Lung (tissue), 12 donors: Measurements from ENCODE around the gene MZB1. TPM values are rescaled to one million over a fixed set of nuclear protein-coding genes. Genes with fewer than 3 reads are reported as not detected.

ENCODE experiments used
- ATAC-seq: fragments of 200-7000 bp; cut with Tn5 transposase; one replicate; pipeline ENCODE4 v1.9.1; 2020; ENCODE audit warnings: moderate number of reproducible peaks; ENCODE audit not compliant: insufficient read depth, low FRiP score
- DNase-seq, 3 donors: peaks; one replicate each; pipeline ENCODE4 v3.0.0-alpha.2; 2013 to 2017
- H3K27ac ChIP-seq, 2 donors: one replicate each; pipeline ENCODE4 v1.5.1; 2013; ENCODE audit warnings: mild to moderate bottlenecking in 2 of 2, moderate library complexity in 2 of 2, control low read depth in 1 of 2, inconsistent platforms in 1 of 2, low read depth in 1 of 2, low read length in 1 of 2
- H3K27me3 ChIP-seq, 3 donors: one replicate each; pipeline ENCODE4 v1.5.1; 2013; ENCODE audit warnings: low read length in 2 of 3; ENCODE audit not compliant: control insufficient read depth in 3 of 3, insufficient read depth in 3 of 3
- H3K36me3 ChIP-seq, 4 donors: one replicate each; pipeline ENCODE4 v1.5.1; 2013; ENCODE audit warnings: low read length in 4 of 4, mild to moderate bottlenecking in 1 of 4, moderate library complexity in 1 of 4; ENCODE audit not compliant: control insufficient read depth in 4 of 4, insufficient read depth in 4 of 4
- H3K4me1 ChIP-seq, 5 donors: one replicate each; pipeline ENCODE4 v1.5.1; 2013; ENCODE audit warnings: low read length in 5 of 5, mild to moderate bottlenecking in 2 of 5, moderate library complexity in 1 of 5; ENCODE audit not compliant: control insufficient read depth in 5 of 5, insufficient read depth in 5 of 5
- H3K4me3 ChIP-seq: one replicate; pipeline ENCODE4 v1.5.1; 2013; ENCODE audit warnings: mild to moderate bottlenecking, control low read depth, moderate library complexity
- H3K9ac ChIP-seq, 2 donors: one replicate each; pipeline ENCODE4 v1.5.1; 2013; ENCODE audit warnings: low read length in 2 of 2, control low read depth in 1 of 2; ENCODE audit not compliant: insufficient read depth in 1 of 2
- H3K9me3 ChIP-seq, 4 donors: one replicate each; pipeline ENCODE4 v1.5.1; 2013; ENCODE audit warnings: low read length in 3 of 4, mild to moderate bottlenecking in 1 of 4, moderate library complexity in 1 of 4; ENCODE audit not compliant: control insufficient read depth in 4 of 4, insufficient read depth in 3 of 4
- WGBS, 2 donors: extraction: QIAGEN DNeasy Blood & Tissue Kit; methylation state at CpG; one replicate each; pipeline ENCODE4 v1.1.7; 2013; 5-methylcytosine and 5-hydroxymethylcytosine counted together
- polyA plus RNA-seq, 2 donors: library from polyadenylated mRNA; stranded (reverse); fragments of 200-250 nt; gene quantifications; one replicate each; pipeline ENCODE4 v1.2.1, GENCODE V29; 2013
- total RNA-seq, 2 donors: library from RNA; depleted of rRNA in 1 of 2; stranded (reverse); fragments of >200 nt in 1 of 2; gene quantifications; one replicate each; pipeline ENCODE4 v1.2.1, GENCODE V29; 2014 to 2021
- TF ChIP-seq, protein P1 (sequence below): IDR thresholded peaks from 2 replicates; pipeline ENCODE4 v1.5.1; 2012; ENCODE audit warnings: mild to moderate bottlenecking; ENCODE audit errors: control extremely low read depth, extremely low read depth
- donor health status: control.
- donor health status: control.
- donor health status: Bipolar disorder and iron deficiency.
- donor health status: healthy.
- donor health status: DM: yes; HTN: yes; CAD: no.

MZB1 gene
- total and polyA plus RNA-seq, 4 donors = 2.5 to 14.8 (median 12.8) TPM

- 92 to 96% methylated on average over 10 of the region's 10 CpGs for WGBS, 2 donors
These were observed 11.8 kb upstream of the MZB1 start for GRCh38 chr5:139401546-139401945.

GRCh38 chr5:139399501-139400121 is 9.9 kb upstream of the MZB1 start:
- DNase-seq (no peak), ATAC-seq (no peak)
- H3K27ac ChIP-seq = no peak overlapping the region
- H3K4me3 ChIP-seq = no peak overlapping the region
- WGBS, 2 donors = 87 to 89% methylated on average over 6 of the region's 6 CpGs
- H3K9ac ChIP-seq = no peak overlapping the region
- TF ChIP-seq, protein P1, sequence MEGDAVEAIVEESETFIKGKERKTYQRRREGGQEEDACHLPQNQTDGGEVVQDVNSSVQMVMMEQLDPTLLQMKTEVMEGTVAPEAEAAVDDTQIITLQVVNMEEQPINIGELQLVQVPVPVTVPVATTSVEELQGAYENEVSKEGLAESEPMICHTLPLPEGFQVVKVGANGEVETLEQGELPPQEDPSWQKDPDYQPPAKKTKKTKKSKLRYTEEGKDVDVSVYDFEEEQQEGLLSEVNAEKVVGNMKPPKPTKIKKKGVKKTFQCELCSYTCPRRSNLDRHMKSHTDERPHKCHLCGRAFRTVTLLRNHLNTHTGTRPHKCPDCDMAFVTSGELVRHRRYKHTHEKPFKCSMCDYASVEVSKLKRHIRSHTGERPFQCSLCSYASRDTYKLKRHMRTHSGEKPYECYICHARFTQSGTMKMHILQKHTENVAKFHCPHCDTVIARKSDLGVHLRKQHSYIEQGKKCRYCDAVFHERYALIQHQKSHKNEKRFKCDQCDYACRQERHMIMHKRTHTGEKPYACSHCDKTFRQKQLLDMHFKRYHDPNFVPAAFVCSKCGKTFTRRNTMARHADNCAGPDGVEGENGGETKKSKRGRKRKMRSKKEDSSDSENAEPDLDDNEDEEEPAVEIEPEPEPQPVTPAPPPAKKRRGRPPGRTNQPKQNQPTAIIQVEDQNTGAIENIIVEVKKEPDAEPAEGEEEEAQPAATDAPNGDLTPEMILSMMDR = no peak
- H3K27me3 ChIP-seq = peaks cover 0 to 6% (median 6%) of the 10 kb centered on the region in 3 donors
- no peaks in the 10 kb centered on the region for H3K9me3 ChIP-seq
- peaks cover 0 to 18% (median 6%) of the 10 kb centered on the region in 5 donors for H3K4me1 ChIP-seq
- H3K36me3 ChIP-seq = no peaks in the 10 kb centered on the region

More at GRCh38 chr5:139401546-139401945, 11.8 kb upstream of the MZB1 start:
- Histone ChIP-seq H3K27me3 (no peaks in the 10 kb centered on the region), H3K4me3 (no peak overlapping the region), H3K27ac (no peak overlapping the region), H3K9ac (no peak overlapping the region), H3K36me3 (no peaks in the 10 kb centered on the region), H3K9me3 (no peaks in the 10 kb centered on the region), H3K4me1 (peaks cover 0 to 12% (median 6%) of the 10 kb centered on the region in 5 donors)
- ATAC-seq = no peak
- DNase-seq = no peak
- TF ChIP-seq, protein P1 = no peak

GRCh38 chr5:139397921-139398320 is 8.2 kb upstream of the MZB1 start:
- no peaks in the 10 kb centered on the region for H3K36me3 ChIP-seq
- no peak overlapping the region for H3K4me3 ChIP-seq
- H3K4me1 ChIP-seq = peaks cover 0 to 19% (median 2%) of the 10 kb centered on the region in 5 donors
- H3K27me3 ChIP-seq = peaks cover 0 to 16% (median 15%) of the 10 kb centered on the region in 3 donors
- 52 to 70% methylated on average over 6 of the region's 6 CpGs for WGBS, 2 donors
- H3K9me3 ChIP-seq = peaks cover 0 to 2% (median 0%) of the 10 kb centered on the region in 4 donors
- no peak overlapping the region for H3K9ac ChIP-seq
- TF ChIP-seq, protein P1 = no peak
- no peak for ATAC-seq
- DNase-seq = peak in 2 of 3 donors; percentile 39 to 50
- H3K27ac ChIP-seq = no peak overlapping the region
